ENCODE data around the gene GNG2.
A peak's percentile ranks its signal among the peaks of the same experiment; 100 is the strongest.

GNG2 gene

GRCh38 chr14:51895375-51895774 is 35.0 kb downstream of the GNG2 start:
- DNase-seq: no peak

- no peak for DNase-seq
These were observed 37.5 kb downstream of the GNG2 start for GRCh38 chr14:51897791-51898355.

- no peak for DNase-seq
These were observed 41.1 kb downstream of the GNG2 start for GRCh38 chr14:51901475-51902024.

- peak; percentile 11 for DNase-seq
These were observed 45.3 kb downstream of the GNG2 start for GRCh38 chr14:51905656-51906121.

GRCh38 chr14:51908086-51908485 is 47.7 kb downstream of the GNG2 start:
- DNase-seq: no peak

GRCh38 chr14:51912112-51912786 is 51.8 kb downstream of the GNG2 start:
- no peak for DNase-seq

- no peak for DNase-seq
These were observed 53.9 kb downstream of the GNG2 start for GRCh38 chr14:51914310-51914709.

GRCh38 chr14:51917193-51917592 is 56.8 kb downstream of the GNG2 start:
- no peak for DNase-seq

GRCh38 chr14:51921026-51921425 is 60.6 kb downstream of the GNG2 start:
- no peak for DNase-seq

GRCh38 chr14:51922624-51923023 is 62.2 kb downstream of the GNG2 start:
- no peak for DNase-seq

GRCh38 chr14:51924600-51924999 is 64.2 kb downstream of the GNG2 start:
- DNase-seq: no peak

- DNase-seq: no peak
These were observed 65.6 kb downstream of the GNG2 start for GRCh38 chr14:51925980-51926379.

- no peak for DNase-seq
These were observed 66.0 kb downstream of the GNG2 start for GRCh38 chr14:51926449-51926848.

- no peak for DNase-seq
These were observed 68.2 kb downstream of the GNG2 start for GRCh38 chr14:51928568-51928967.

GRCh38 chr14:51929166-51929565 is 68.8 kb downstream of the GNG2 start:
- DNase-seq: no peak

- no peak for DNase-seq
These were observed 69.7 kb downstream of the GNG2 start for GRCh38 chr14:51929910-51930682.

GRCh38 chr14:51931308-51931707 is 70.9 kb downstream of the GNG2 start:
- no peak for DNase-seq

- no peak for DNase-seq
These were observed 72.8 kb downstream of the GNG2 start for GRCh38 chr14:51933191-51933590.

GRCh38 chr14:51938137-51938536 is 77.7 kb downstream of the GNG2 start:
- DNase-seq: no peak

GRCh38 chr14:51938821-51939220 is 78.4 kb downstream of the GNG2 start:
- no peak for DNase-seq

- no peak for DNase-seq
These were observed 78.8 kb downstream of the GNG2 start for GRCh38 chr14:51939226-51939625.

- DNase-seq: no peak
These were observed 79.4 kb downstream of the GNG2 start for GRCh38 chr14:51939755-51940301.

- no peak for DNase-seq
These were observed 82.6 kb downstream of the GNG2 start for GRCh38 chr14:51942971-51943370.

GRCh38 chr14:51950007-51950406 is 89.6 kb downstream of the GNG2 start:
- no peak for DNase-seq
